T-helper 2 cell (primary cell): ENCODE measurements around the gene SCGB2B2.
"Not testable (repeated sequence)": the region's sequence is repeated elsewhere in the genome, so short reads cannot be mapped to it uniquely, and the experiment has no call there.

Source experiments
- DNase-seq, 5 experiments: peaks; one replicate each; pipeline versions ENCODE4 v3.0.0 to v3.0.0-alpha.2; 2012 to 2022

Gene SCGB2B2

GRCh38 chr19:34668690-34669089 lies 8.3 kb downstream of the SCGB2B2 start:
- DNase-seq = not testable (repeated sequence)

- DNase-seq = not testable (repeated sequence)
Observed at GRCh38 chr19:34668077-34668689, 8.8 kb downstream of the SCGB2B2 start.

GRCh38 chr19:34667349-34668076 lies 9.4 kb downstream of the SCGB2B2 start:
- DNase-seq = no peak

- no peak for DNase-seq
Observed at GRCh38 chr19:34666958-34667265, 10.0 kb downstream of the SCGB2B2 start.

- DNase-seq = no peak
Observed at GRCh38 chr19:34666200-34666957, 10.6 kb downstream of the SCGB2B2 start.

- DNase-seq = not testable (repeated sequence)
Observed at GRCh38 chr19:34665275-34665674, 11.7 kb downstream of the SCGB2B2 start.

- DNase-seq = no peak
Observed at GRCh38 chr19:34664870-34665269, 12.1 kb downstream of the SCGB2B2 start.

GRCh38 chr19:34664168-34664567 lies 12.8 kb downstream of the SCGB2B2 start:
- no peak for DNase-seq

- peak in 3 of 5 experiments; percentile 25 to 62 (median 31) for DNase-seq
Observed at GRCh38 chr19:34662919-34663318, 14.0 kb downstream of the SCGB2B2 start.

- no peak for DNase-seq
Observed at GRCh38 chr19:34661357-34661756, 15.6 kb downstream of the SCGB2B2 start.

- DNase-seq = no peak
Observed at GRCh38 chr19:34655651-34656050, 21.3 kb downstream of the SCGB2B2 start.

GRCh38 chr19:34654796-34655195 lies 22.2 kb downstream of the SCGB2B2 start:
- DNase-seq = no peak

GRCh38 chr19:34651747-34652146 lies 25.2 kb downstream of the SCGB2B2 start:
- DNase-seq = no peak

- DNase-seq = no peak
Observed at GRCh38 chr19:34649886-34650543, 26.9 kb downstream of the SCGB2B2 start.

- no peak for DNase-seq
Observed at GRCh38 chr19:34645551-34645950, 31.4 kb downstream of the SCGB2B2 start.

GRCh38 chr19:34644991-34645461 lies 31.9 kb downstream of the SCGB2B2 start:
- no peak for DNase-seq

- no peak for DNase-seq
Observed at GRCh38 chr19:34642241-34642640, 34.7 kb downstream of the SCGB2B2 start.

- peak in 3 of 5 experiments; percentile 38 to 63 (median 55) for DNase-seq
Observed at GRCh38 chr19:34639491-34640085, 37.4 kb downstream of the SCGB2B2 start.

GRCh38 chr19:34633802-34634201 lies 43.2 kb downstream of the SCGB2B2 start:
- no peak for DNase-seq
